Smooth muscle cell of the pulmonary artery (primary cell): ENCODE results near the gene MYMK. TPM values are rescaled to one million over a fixed set of nuclear protein-coding genes. Genes with fewer than 3 reads are reported as not detected.

ENCODE experiments used
- total RNA-seq: library from RNA; depleted of rRNA; stranded (reverse); fragments of >200 nt; gene quantifications from 2 replicates; pipeline ENCODE4 v1.2.3, GENCODE V29; 2014

The MYMK gene, protein sequence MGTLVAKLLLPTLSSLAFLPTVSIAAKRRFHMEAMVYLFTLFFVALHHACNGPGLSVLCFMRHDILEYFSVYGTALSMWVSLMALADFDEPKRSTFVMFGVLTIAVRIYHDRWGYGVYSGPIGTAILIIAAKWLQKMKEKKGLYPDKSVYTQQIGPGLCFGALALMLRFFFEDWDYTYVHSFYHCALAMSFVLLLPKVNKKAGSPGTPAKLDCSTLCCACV
- not detected in 2 replicates for total RNA-seq

DNA sequence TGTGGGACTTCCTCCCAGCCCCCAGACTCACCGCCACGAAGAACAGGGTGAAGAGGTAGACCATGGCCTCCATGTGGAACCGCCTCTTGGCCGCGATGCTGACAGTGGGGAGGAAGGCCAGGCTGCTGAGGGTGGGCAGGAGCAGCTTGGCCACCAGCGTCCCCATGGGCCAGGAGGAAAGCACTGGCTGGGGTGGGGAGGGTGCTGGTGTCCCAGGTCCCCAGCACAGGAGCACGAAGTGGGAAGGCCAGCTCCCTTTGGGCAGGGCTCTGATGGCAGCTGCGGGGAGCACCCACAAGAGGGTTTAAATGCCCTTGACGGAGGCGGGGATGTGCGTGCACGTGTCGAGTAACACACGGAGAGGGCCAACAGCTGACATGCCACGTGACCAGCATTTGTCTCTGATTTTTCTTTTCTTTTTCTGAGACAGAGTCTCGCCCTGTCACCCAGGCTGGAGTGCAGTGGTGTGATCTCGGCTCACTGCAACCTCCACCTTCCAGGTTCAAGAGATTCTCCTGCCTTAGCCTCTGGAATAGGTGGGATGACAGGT is at the start of gene MYMK:
Gene MYMK (minus strand): TSS at position 281 of the 550 bp plus-strand sequence. CDS start 115 bp downstream, at position 166.

DNA sequence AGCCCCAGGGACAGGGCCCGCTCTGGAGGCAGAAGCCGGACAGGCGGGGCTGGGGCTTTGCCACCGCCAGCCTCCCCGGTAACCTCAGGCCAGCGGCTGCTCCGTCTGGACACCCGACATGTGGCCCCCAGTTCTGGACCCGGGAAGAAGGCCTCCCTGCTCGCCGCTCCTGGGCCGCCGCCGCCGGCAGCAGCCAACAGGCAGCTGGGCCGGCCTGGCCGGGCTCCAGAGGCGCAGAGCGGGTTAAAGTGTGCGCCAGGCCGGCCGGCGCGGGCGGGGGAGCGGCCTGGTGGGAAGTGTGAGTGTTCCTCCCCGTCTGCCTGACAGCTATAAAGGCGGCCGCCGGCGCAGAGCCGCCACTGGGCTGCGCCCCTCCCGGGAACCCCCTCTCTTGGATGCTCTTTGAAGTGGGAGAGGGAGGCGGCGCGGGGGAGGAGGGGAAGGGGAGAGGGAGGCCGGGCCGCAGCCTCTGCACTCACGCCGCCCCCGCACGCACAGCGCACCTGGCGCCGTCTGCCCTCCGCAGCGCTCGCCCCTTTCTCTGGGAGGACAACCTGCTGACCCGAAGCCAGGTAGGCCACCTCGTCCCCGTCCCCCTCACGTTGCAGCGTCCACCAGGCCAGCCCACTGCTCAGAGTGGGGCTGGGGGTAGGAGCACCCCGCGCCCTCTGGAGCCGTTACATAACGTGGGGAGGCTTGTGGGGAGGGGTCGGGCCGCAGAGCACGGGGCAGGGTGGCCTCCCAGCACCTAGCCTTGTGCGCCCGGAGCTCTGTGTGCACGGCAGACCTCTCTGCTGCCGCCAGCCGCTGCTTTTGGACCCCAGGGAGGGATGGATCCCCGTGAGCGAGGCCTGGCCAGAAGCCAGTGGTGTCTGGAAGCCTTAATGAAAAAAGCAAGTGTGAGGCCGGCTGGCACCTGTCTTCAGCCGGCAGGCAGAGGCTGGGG is 9.9 kb upstream of the MYMK start, which contains the start of gene ADAMTSL2:
Gene ADAMTSL2 (plus strand): TSS at position 359 of the 946 bp plus-strand sequence. CDS start 2,009 bp downstream, outside the sequence.

DNA sequence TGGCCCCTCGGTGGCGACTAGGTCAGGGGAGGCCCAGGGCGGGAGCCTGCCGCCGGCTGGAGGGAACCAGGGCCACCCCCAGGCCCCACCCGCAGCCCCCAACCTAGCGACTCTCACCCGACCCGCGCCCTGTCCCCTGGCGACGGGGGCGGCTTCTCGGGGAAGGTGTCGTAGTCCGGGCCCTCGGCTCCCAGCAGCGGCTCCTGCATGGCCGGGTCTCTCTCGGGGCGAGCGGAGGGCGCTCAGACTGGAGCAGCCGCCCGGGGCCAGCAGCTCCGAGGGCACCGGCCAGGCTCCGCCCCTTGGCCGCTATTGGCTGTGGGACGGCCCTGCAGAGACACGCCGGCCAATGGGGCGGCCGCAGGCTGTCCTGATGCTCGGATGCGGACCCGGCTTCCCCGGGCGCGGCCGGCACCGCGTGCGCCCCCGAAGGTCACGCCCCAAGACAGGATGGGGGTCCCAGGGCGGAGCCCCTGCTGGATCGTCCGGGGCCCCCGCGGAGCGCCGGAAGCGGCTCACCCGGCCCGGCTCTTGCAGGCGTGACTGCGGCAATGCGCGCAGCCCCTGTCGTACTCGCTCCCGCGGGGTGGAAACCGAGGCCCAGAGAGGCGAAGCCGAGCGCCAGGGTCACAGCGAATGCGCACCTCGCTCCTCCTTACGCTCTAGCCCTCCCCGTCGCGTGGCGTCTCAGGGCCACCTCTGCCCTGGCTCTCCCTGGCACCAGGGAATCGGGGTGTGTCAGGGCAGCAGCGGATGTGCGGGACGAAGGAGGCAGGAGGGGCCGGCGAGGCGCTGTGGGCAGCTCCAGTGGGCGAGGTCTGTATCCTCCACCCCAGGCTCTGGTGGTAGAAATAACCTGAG is 45.7 kb downstream of the MYMK start, which contains the start of gene SLC2A6:
Gene SLC2A6 (minus strand): TSS at position 249 of the 861 bp plus-strand sequence. CDS start 40 bp downstream, at position 209.

Other genes starting within 250 kb of the MYMK start
- gene ABO, start 249.8 kb downstream of the MYMK start, total RNA-seq, result not detected in 2 replicates
- gene SURF6, start 188.8 kb downstream of the MYMK start, total RNA-seq, result 9.2 and 12.0 TPM in 2 replicates
- 18.7 and 25.5 TPM in 2 replicates for gene MED22, start 176.8 kb downstream of the MYMK start, total RNA-seq
- gene RPL7A, start 176.7 kb downstream of the MYMK start, total RNA-seq, result 1,310 and 1,378 TPM in 2 replicates
- gene SURF1, start 168.5 kb downstream of the MYMK start, total RNA-seq, result 21.1 and 21.4 TPM in 2 replicates
- 9.6 and 11.1 TPM in 2 replicates for gene SURF2, start 168.4 kb downstream of the MYMK start, total RNA-seq
- gene SURF4, start 148.9 kb downstream of the MYMK start, total RNA-seq, result 465 and 567 TPM in 2 replicates
- 0.20 and 0.33 TPM in 2 replicates for gene STKLD1, start 148.6 kb downstream of the MYMK start, total RNA-seq
- gene REXO4, start 106.9 kb downstream of the MYMK start, total RNA-seq, result 14.6 and 17.3 TPM in 2 replicates
- gene ADAMTS13, start 102.6 kb downstream of the MYMK start, total RNA-seq, result 4.1 and 6.1 TPM in 2 replicates
- 10.9 and 13.7 TPM in 2 replicates for gene CACFD1, start 65.0 kb downstream of the MYMK start, total RNA-seq
- gene SLC2A6, start 45.9 kb downstream of the MYMK start, total RNA-seq, result 12.5 and 19.7 TPM in 2 replicates
- 2.0 and 10.6 TPM in 2 replicates for gene ADAMTSL2, start 9.7 kb upstream of the MYMK start, total RNA-seq
- 0.20 and 0.39 TPM in 2 replicates for gene FAM163B, start 84.4 kb upstream of the MYMK start, total RNA-seq
- gene DBH, start 111.4 kb upstream of the MYMK start, total RNA-seq, result not detected in 2 replicates
- 5.0 and 11.7 TPM in 2 replicates for gene SARDH, start 213.4 kb upstream of the MYMK start, total RNA-seq